GDM1 (cell line): ENCODE data around the gene CACNA1D.

Source experiments
- DNase-seq: peaks from one replicate; lab custom pipeline; 2025; lab: John Stamatoyannopoulos, UW

The CACNA1D gene

DNA sequence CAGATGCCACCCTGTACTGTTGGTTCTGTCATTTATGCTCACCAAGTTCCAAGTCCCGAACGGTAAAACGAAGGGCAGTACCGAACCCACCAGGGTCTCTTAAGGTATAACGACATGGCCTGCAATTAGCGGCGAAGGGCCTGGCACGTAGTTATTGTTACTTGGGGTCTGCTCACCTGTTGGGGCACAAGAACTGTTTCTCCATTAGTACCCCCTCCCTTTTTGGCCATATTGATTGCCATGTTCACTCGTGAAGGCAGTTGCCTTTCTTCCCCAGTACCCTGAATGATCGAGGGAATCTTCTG is 352.4 kb downstream of the CACNA1D start:
- no peak for DNase-seq

DNA sequence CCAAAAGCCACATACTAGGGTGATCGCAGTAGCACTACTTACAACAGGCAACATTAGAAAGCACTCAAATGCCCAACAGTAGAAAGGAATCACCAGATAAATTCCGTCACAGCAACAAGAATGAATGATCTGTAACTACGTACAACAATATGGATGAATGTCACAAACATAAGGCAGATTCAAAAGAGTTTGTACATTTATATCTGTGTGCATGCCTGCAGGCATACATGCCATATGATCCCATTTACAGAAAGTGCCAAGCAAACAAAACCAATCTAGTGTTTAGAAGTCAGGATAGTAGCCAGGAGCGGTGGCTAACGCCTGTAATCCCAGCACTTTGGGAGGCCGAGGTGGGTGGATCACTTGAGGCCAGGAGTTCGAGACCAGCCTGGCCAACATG is 355.5 kb downstream of the CACNA1D start:
- no peak for DNase-seq

DNA sequence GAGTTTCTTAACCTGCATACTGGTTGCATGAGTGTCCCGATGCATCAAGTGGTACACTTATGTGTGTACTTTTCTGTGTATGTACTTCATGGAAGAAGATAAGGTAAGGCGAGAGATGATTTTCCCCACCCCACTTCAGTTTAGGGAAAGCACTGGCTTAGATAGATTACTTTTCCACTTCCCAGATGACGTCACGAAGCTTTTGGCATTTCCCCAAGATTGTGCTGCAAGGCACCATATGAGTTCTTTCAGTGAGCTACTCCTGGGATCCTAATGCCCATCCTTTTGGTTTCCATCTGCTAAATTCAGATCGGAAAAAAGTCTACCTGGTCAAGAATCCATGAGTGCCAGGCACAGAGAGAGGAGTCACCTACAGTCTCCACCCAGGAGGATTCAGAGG is 356.5 kb downstream of the CACNA1D start:
- DNase-seq, result no peak

DNA sequence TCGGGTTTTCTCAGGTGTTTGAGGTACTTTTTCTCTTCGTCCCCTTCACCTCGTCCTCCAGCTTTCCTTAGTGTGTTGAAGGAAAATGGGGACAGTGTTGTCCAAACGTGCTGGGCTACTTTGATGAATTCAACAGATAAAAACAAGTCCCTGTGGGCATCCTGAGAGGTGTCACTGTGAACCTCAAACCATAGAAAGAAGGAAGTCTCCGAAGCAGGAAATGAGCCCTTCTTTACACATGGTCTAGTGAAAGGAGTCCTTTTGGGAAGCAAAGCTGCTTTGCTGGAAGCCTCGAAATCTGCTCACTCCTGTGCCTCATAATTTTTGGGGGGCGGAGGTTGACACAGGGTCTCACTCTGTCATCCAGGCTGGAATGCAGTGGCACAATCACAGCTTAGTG is 362.6 kb downstream of the CACNA1D start:
- no peak for DNase-seq

DNA sequence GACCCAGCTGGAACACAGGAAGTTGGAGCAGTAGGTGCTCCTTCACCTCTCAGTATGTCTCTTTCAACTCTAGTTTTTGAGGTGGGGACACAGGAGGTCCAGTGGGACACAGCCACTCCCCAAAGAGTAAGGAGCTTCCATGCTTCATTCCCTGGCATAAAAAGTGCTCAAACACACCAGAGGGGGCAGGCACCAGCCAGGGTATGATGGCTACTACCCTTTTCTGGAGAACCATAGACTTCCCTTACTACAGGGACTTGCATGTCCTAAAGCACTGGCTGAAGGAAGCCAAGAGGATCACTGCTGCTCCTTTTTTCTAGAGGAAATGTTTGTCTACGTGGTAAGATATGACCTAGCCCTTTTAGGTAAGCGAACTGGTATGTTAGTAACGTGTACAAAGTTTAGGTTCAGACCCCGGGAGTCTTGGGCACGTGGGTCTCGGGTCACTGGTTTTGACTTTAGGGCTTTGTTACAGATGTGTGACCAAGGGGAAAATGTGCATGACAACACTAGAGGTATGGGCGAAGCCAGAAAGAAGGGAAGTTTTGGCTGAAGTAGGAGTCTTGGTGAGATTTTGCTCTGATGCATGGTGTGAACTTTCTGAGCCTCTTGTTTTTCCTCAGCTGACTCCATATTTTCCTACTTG is 363.8 kb downstream of the CACNA1D start:
- no peak for DNase-seq

DNA sequence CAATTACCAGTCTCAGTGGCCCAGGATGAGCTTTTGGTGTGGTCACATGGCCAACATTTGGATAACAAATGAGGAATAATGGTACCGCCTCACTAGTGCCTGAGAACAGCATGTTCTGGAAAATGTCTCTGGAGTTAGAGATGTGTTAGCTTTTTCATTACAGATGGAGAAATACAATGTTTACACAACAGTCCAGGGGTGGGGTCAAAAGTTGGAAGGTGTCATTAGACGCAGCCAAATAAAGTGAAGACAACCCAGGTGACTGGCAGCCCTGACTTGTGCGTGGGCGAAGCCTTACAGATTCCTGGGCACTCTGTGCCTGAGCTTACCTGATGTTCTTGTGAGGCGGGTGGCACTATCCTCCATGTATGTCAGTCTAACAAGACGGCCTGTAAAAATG is 364.8 kb downstream of the CACNA1D start:
- DNase-seq, result no peak

DNA sequence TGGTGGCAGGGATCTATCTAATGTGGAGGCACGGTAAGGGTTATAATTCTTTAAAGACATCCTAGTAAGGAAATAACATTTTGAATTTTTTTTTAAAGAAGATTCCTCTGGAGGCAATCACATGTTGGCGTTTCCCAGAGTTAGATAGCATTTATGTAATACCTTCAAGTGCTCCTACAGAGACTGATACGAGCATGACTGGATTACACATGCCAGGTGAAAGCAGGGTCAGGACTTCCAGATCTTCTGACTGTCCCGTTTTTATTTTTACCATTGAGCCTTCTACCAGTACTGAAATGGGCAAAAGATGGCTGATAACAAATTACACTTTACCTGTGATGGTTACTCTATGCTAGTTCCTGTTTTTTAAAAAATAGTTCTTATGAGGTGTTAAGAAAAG is 365.8 kb downstream of the CACNA1D start:
- DNase-seq, result no peak

DNA sequence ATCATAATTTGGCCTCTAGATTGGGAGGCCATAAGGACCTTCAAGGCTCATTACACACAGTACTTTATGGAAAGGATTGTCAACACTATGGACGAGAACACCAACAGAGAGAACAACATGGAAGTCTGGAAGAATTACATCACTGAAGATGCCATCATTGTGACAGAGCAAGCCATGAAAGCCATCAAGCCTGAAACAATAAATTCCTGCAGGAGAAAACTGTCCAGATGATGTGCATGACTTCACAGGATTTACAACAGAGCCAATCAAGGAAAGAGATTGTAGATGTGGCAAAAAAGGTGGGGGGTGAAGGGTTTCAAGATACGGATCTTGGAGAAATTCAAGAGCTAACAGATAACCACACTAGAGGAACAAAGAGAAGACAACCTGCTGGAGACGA is 367.8 kb downstream of the CACNA1D start:
- no peak for DNase-seq

DNA sequence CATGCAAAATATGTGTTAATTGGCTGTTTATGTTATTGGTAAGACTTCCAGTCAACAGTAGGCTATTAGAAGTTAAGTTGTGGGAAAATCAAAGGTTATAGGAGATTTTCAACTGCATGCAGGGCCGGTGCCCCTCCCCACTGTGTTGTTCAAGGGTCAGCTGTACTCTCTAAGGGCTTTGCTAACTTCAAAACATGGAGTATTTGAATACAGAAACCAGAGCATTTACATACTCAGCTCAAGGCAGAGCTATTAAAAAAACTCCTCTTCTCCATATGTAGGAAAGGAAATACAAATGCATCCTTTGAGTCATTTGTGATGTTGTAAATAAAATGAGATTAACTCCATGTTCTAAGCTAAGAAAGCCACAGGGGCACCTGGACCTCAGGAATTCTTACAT is 368.7 kb downstream of the CACNA1D start:
- no peak for DNase-seq
